GM12872 (cell line): Measurements from ENCODE around the gene HOXA3.

ENCODE experiments used
- TF ChIP-seq, protein P1 (sequence below): IDR thresholded peaks from 3 replicates; pipeline ENCODE4 v1.5.1; 2011; ENCODE audit warnings: low read depth, mild to moderate bottlenecking, low read length, moderate library complexity; ENCODE audit not compliant: insufficient read depth

HOXA3 gene

GRCh38 chr7:27182285-27182841 is 30.0 kb upstream of the HOXA3 start:
- TF ChIP-seq, protein P1, sequence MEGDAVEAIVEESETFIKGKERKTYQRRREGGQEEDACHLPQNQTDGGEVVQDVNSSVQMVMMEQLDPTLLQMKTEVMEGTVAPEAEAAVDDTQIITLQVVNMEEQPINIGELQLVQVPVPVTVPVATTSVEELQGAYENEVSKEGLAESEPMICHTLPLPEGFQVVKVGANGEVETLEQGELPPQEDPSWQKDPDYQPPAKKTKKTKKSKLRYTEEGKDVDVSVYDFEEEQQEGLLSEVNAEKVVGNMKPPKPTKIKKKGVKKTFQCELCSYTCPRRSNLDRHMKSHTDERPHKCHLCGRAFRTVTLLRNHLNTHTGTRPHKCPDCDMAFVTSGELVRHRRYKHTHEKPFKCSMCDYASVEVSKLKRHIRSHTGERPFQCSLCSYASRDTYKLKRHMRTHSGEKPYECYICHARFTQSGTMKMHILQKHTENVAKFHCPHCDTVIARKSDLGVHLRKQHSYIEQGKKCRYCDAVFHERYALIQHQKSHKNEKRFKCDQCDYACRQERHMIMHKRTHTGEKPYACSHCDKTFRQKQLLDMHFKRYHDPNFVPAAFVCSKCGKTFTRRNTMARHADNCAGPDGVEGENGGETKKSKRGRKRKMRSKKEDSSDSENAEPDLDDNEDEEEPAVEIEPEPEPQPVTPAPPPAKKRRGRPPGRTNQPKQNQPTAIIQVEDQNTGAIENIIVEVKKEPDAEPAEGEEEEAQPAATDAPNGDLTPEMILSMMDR: no peak

- TF ChIP-seq, protein P1: no peak
These were observed 29.5 kb upstream of the HOXA3 start for GRCh38 chr7:27181795-27182275.

GRCh38 chr7:27180431-27181420 is 28.3 kb upstream of the HOXA3 start:
- TF ChIP-seq, protein P1: no peak

- TF ChIP-seq, protein P1: peak; percentile 67
These were observed 27.4 kb upstream of the HOXA3 start for GRCh38 chr7:27179503-27180430.

DNA sequence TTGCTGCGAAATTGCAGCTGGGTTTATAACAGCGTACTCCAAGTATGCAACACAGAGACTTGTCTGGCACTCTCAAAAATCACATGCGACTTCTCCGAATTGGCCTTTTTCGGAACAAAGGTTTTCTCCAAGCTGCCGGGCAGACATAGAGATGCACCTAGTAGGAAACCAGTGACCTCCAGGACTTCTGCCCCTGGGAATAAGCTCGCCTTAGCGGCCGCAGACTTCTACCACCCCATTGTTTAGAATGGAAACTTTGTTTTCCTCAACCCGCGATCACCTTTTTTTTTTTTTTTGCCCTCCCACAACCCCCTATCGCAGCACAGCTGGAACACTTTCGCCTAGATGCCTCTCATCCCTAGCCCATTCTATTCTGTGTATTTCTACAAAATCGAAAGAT is 26.6 kb upstream of the HOXA3 start:
- TF ChIP-seq, protein P1: no peak

DNA sequence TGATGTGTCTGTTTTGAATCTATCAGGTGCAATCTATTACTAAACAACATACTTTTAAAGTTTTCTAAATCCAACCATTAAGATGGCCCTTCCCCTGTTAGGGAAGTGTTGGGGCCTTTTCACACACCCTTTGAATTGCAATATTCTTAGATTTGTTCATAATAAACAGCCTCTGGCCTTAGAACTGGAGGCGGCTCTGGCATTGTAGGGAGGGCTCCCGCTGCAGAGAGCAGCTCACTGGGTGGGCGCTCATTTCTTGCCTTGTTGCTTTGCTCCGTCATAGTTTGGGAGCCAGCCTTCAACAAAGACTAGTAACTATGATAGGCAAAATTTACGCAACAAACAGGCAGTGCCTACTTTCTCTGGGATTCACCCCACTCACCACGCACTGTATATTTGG is 26.0 kb upstream of the HOXA3 start:
- TF ChIP-seq, protein P1: no peak
